Neural progenitor cell (in vitro differentiated cells): ENCODE data around the gene CT83.

ENCODE experiments used
- CTCF ChIP-seq: fragments of 200-600 bp; sonication (generic); IDR thresholded peaks from 2 replicates; pipeline ENCODE4 v1.5.1; 2017; ENCODE audit warnings: antibody characterized with exemption, mild to moderate bottlenecking
- EZH2 ChIP-seq: fragments of 200-600 bp; sonication (generic); IDR thresholded peaks from 2 replicates; pipeline ENCODE4 v1.6.1; 2017; ENCODE audit warnings: antibody characterized with exemption, mild to moderate bottlenecking, moderate library complexity
- EZH2phosphoT487 ChIP-seq: fragments of 200-600 bp; sonication (generic); IDR thresholded peaks from 2 replicates; pipeline ENCODE4 v1.6.1; 2017; ENCODE audit warnings: antibody characterized with exemption

GRCh38 chrX:116413273-116413672, 49.5 kb downstream of the CT83 start:
- TF ChIP-seq CTCF, result no peak
- no peak for TF ChIP-seq EZH2phosphoT487
- no peak for TF ChIP-seq EZH2
